CD4-positive, alpha-beta T cell treated with Interferon alpha-2 for 1 hour (primary cell): ENCODE measurements around the gene ZBTB8A.
A peak's percentile ranks its signal among the peaks of the same experiment; 100 is the strongest.
"Not testable (repeated sequence)": the region's sequence is repeated elsewhere in the genome, so short reads cannot be mapped to it uniquely, and the experiment has no call there.

Experiments
- DNase-seq, 2 donors: peaks; one replicate each; pipeline ENCODE4 v3.0.0-alpha.2; 2020 to 2022

Gene ZBTB8A

DNA sequence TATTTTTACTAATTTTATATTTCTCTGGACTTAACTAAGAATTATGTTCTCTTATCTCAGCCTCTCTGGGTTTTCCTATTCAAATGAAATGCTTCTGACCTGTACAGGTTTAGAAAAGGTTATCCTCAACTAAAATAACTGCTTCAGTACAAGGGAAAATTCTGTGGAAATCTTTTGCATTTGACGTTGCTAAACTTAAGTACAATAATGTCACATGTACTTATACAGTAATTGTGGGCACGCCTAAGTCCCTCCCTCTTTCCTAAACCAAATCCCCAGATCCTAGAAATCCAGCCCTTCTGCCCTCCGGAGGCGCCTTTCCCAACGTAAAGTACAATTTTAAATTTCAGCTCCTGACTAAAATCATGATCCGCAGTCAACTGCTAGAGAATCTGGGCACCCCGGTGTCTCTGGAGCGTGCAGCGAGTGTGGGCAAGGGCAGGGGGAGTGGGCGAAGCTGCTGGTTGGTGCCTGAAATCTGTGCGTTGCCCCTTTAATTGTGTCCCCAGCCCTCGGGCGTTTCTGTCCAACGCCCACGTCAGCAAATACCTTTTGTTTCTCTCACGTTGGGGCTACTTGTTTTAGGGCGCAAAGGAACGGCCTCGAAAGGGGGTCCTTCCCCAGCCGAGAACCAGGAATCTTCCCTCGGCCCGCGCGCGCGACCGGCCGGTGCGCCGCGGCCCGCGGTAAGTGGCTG, at the start of gene ZBTB8A:
ZBTB8A (plus strand) TSS at position 541 of the 697 bp plus-strand sequence. CDS start 53,505 bp downstream, outside the sequence.
- no peak for DNase-seq

DNA sequence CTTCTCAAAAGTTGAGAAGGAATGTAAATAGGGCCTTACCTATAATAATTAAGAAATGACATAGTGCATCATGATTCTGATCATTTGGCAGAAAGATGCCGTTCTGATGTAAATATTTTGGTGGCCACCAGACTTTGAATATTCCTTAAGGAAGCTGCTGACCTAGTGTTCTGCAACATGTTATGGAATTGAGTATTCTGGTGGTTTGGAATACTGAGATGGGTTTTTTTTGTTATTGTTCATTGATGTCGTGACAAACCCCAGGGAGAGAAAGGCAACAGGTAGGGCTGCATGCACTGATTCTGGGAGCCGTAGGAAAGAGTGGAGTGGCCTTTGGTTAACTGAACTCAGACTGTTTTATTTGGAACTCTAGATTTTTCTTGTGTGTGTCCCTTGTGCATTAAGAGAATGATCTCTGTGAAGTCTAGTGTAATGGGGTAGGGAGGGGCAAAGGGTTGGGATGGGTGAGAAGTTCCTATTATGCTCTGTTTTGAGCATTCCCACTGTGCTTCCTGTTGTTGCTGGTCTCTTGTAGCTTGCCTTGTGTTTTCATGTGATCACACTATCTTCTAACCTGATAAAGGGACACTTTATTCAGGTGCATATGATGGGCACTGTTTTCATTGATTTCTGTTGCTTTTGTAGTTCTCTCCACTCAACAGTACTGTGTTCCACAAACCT, 49.3 kb upstream of the ZBTB8A start:
- no peak for DNase-seq

GRCh38 chr1:32491386-32491785, 47.8 kb upstream of the ZBTB8A start:
- no peak for DNase-seq

- no peak for DNase-seq
These were observed 45.0 kb upstream of the ZBTB8A start for GRCh38 chr1:32494196-32494595.

- DNase-seq, result no peak
These were observed 44.4 kb upstream of the ZBTB8A start for GRCh38 chr1:32494711-32495337.

GRCh38 chr1:32496127-32496526, 43.1 kb upstream of the ZBTB8A start:
- DNase-seq, result no peak

- no peak for DNase-seq
These were observed 40.5 kb upstream of the ZBTB8A start for GRCh38 chr1:32498751-32499150.

DNA sequence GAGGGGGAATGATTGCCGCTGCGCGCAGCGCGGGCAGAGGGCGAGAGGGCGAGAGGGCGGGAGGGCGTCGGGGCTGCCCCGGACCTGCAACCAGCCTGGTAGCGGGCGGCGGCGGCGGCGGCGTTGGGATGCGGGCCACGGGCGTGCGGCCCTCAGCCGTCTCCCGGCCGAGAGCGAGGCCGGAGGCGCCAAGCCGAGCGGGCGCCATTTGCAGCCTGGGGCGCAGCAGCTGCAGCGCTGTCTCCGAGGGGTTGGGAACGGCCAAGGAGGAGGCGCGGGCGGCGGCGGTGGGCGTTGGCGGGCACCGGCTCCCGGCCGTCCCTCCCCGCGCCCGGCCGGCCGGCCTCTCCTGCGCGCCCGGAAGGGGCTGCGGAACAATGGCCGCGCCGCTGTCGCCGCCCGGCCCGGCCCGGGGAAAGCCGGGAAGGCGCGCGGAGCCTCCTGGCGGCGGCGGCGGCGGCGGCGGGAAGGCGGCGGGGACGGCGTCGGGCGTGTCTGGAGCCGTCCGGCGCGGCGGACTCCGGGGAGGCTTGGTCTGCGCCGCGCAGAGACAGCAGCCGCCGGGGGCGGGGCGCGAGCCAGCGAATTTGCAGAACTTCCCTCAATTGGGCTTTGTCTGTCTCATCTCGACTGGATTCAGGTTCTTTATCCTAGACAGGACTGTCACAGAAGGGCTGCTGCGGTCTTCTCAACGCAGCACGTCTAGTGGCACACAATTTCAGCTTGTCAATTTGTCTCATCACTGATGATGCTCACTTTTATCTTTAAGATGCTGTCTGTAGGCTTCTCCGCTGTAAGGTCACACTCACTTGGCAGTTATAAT, 38.6 kb upstream of the ZBTB8A start:
- peak; percentile 7 to 12 for DNase-seq

DNA sequence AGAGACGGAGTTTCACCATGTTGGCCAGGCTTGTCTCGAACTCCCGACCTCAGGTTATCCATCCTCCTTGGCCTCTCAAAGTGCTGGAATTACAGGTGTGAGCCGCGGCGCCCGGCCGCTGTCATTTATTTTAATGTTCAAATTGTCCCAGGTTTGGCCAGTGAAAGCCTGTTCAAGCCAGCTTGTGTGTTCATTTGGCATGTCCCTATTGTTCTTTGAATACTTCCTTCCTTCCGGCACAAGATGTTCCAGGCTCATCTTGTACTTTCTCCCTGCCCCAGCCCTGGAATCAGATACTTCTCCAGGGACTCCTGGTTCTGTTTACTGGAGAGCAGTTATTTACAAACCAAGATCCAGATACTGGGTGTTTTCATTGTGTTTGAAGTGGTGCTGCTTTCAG, 37.4 kb upstream of the ZBTB8A start:
- no peak for DNase-seq

DNA sequence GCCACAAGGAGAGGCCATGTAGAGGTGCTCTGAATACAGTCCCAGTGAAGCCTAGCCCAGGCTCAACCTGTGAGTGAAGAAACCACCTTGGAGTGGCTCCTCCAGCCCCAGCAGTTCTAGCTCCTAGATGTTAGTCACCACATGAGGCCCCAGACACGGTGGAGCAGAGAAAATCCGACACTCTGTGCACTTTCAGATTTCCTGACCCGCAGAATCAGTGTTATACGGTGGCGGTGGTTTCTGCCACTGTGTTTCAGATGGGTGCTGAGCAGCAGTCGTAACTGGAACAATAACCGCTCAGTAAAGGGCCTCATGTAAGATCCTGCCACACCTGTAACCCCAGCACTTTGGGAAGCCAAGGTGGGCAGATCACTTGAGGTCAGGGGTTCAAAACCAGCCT, 36.1 kb upstream of the ZBTB8A start:
- DNase-seq, result no peak

DNA sequence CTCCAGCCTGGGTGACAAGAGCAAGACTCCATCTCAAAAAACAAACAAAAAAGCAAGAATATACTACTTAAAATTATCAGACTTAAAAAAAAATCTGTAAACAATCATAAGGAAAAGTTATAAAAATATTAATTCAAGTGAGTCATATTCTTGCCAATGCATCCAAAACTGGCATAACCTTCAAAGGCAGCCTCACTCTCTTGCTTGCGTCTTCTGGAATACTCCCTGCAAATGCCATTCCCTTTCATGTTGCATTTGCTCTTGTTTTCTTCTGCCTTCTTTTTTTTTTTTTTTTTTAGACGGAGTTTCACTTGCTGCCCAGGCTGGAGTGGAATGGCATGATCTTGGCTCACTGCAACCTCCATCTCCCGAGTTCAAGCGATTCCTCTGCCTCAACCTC, 32.2 kb upstream of the ZBTB8A start:
- DNase-seq, result no peak

GRCh38 chr1:32508761-32509160, 30.5 kb upstream of the ZBTB8A start:
- DNase-seq, result no peak

DNA sequence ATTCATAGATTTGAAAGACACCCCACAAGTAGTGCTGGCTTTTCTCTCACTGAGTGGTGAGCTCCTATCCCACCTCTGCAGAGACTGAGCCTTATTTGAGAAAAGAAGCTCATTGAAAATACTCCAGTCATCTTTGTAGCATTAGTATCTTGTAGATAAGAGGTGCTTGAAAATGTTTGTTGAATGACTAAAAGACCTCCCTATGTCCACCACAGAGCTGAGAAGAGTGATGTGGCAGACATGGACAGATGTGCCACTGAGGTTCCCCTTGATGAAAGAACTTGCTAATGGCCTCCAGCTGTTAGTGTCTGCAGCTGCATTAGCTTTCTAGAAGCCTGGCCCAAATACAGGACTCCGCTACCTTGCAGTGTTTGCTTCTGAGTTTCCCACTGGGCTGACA, 29.3 kb upstream of the ZBTB8A start:
- no peak for DNase-seq

- no peak for DNase-seq
These were observed 22.8 kb upstream of the ZBTB8A start for GRCh38 chr1:32516402-32516801.

GRCh38 chr1:32518976-32519375, 20.3 kb upstream of the ZBTB8A start:
- DNase-seq, result no peak

GRCh38 chr1:32521165-32521564, 18.1 kb upstream of the ZBTB8A start:
- no peak for DNase-seq

- DNase-seq, result no peak
These were observed 14.2 kb upstream of the ZBTB8A start for GRCh38 chr1:32525053-32525452.

DNA sequence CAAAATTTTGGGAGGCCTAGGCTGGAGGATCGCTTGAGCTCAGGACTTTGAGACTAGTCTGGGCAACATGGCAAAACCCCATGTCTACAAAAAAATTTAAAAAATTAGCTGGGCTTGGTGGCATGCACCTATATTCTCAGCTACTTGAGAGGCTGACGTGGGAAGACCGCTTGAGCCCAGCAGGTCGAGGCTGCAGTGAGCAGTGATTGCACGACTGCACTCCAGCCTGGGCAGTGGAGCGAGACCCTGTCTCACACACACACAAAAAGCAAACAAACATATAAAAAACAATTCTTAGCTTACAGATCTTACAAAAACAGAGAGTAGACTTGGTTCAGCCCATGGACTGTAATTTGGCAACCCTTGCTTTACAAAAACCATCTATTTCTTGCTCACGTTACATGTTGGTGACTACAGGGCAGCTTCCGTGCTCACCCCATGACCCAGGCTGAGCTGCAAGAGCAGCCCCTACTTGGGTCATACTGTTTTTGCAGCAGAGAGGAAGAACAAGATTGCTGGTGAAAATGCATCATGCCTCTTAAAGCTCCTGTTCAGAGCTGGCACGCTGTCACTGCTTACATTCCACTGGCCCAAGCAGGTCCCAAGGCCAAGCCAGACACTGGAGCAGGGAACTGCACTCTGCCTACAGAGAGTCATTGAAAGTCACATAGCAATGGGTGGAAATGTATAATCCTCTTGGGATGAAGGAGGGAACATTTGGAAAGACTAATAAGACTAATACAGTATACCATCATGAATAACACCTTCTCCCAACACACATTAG, 13.4 kb upstream of the ZBTB8A start:
- DNase-seq, result no peak

- DNase-seq, result not testable (repeated sequence)
These were observed 10.7 kb upstream of the ZBTB8A start for GRCh38 chr1:32528550-32528949.

GRCh38 chr1:32533792-32534327, 5.4 kb upstream of the ZBTB8A start:
- DNase-seq, result no peak

DNA sequence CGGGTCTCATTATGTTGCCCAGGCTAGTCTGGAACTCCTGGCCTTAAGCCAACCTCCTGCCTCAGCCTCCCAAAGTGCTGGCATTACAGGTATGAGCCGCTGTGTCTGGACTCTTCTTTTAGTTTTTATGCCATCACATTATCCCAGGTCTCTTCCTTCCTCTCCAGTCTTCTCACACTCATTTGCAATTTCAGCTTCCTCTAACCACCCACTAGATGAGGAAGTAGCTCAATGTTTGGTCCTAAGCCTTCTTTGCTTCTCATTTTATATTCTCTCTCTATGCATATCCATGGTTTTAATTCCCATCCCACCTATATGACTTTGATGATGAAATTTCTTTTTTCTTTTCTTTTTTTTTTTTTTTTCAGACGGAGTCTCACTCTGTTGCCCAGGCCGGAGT, 3.1 kb upstream of the ZBTB8A start:
- DNase-seq, result no peak

DNA sequence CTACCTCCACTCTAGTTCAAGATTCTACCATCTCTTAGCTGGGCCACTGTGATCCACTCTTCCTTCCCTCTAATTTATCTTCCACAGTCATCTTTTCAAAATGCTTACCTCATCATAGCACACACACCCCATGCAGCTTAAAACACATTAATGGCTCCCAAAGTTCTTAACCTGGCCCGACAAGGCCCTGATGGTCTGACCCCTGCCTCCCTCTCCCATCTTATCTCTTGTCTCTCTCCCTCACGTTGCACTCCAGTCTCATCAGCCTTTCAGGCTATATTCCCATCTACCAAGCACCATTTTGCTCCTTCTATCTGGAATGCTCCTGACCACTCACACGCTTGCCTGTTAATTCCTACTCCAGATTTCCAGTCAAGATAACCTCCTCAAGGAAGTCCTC, 2.5 kb upstream of the ZBTB8A start:
- DNase-seq, result no peak
